Stimulated activated memory B cell treated with anti-CD40 and anti-IgM and Interleukin-4, amounts not matched to agents 10 μg/mL and 1 μg/mL and 100 μg/mL, for 72 hours (primary cell): ENCODE measurements around the gene SYNDIG1.
A peak's percentile ranks its signal among the peaks of the same experiment; 100 is the strongest.

Source experiments
- ATAC-seq: fragments of 150-1000 bp; cut with Tn5 transposase; 2 replicates; pipeline ENCODE4 v1.10.0; 2021
- H3K27ac Mint-ChIP-seq: one replicate; pipeline ENCODE4 v1.8.0; 2022; ENCODE audit warnings: mild to moderate bottlenecking, mixed read lengths
- H3K27me3 Mint-ChIP-seq: one replicate; pipeline ENCODE4 v1.8.0; 2022; ENCODE audit warnings: mixed read lengths
- H3K36me3 Mint-ChIP-seq: one replicate; pipeline ENCODE4 v1.8.0; 2022; ENCODE audit warnings: mixed read lengths
- H3K4me1 Mint-ChIP-seq: one replicate; pipeline ENCODE4 v1.8.0; 2022; ENCODE audit warnings: mixed read lengths
- H3K4me3 Mint-ChIP-seq: one replicate; pipeline ENCODE4 v1.8.0; 2022; ENCODE audit warnings: mild to moderate bottlenecking, moderate library complexity, mixed read lengths
- H3K9me3 Mint-ChIP-seq: one replicate; pipeline ENCODE4 v1.8.0; 2022; ENCODE audit warnings: mixed read lengths

The SYNDIG1 gene

GRCh38 chr20:24675651-24676352 is 206.4 kb downstream of the SYNDIG1 start:
- Mint-ChIP-seq H3K4me3 (no peak overlapping the region), H3K4me1 (peaks cover 7% of the 10 kb centered on the region), H3K27ac (no peak overlapping the region), H3K9me3 (no peaks in the 10 kb centered on the region), H3K27me3 (no peaks in the 10 kb centered on the region), H3K36me3 (no peaks in the 10 kb centered on the region)
- ATAC-seq, result peak; percentile 18

GRCh38 chr20:24676353-24676977 is 207.0 kb downstream of the SYNDIG1 start:
- Mint-ChIP-seq H3K9me3 (no peaks in the 10 kb centered on the region), H3K27me3 (no peaks in the 10 kb centered on the region), H3K36me3 (no peaks in the 10 kb centered on the region), H3K4me1 (peaks cover 7% of the 10 kb centered on the region), H3K27ac (no peak overlapping the region), H3K4me3 (no peak overlapping the region)
- ATAC-seq, result no peak

DNA sequence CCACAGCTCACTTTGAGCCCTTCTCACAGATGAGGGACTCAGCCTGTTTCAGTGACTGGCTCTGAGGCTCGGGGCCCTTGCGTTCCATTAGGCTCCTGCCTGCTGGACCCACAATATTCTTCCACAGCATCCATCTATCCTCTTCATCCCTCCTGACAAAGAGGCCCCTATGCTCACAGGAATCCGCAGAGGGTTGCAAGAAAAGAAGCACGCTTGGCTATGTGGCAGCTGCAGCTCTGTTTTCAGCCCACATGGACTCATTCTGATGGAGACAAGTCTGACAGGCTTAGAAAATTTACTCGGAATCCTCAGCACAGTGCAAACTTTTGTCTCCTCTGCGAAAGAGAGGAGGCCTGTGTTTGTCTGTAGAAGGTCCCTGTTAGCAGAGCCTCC is 207.5 kb downstream of the SYNDIG1 start:
- Mint-ChIP-seq H3K9me3 (no peaks in the 10 kb centered on the region), H3K4me1 (peaks cover 7% of the 10 kb centered on the region), H3K36me3 (no peaks in the 10 kb centered on the region), H3K4me3 (no peak overlapping the region), H3K27me3 (no peaks in the 10 kb centered on the region), H3K27ac (no peak overlapping the region)
- no peak for ATAC-seq

- ATAC-seq, result no peak
- Mint-ChIP-seq H3K9me3 (no peaks in the 10 kb centered on the region), H3K27ac (no peak overlapping the region), H3K4me3 (no peak overlapping the region), H3K36me3 (no peaks in the 10 kb centered on the region), H3K4me1 (peaks cover 2% of the 10 kb centered on the region), H3K27me3 (no peaks in the 10 kb centered on the region)
These were observed 208.3 kb downstream of the SYNDIG1 start for GRCh38 chr20:24677626-24678315.

DNA sequence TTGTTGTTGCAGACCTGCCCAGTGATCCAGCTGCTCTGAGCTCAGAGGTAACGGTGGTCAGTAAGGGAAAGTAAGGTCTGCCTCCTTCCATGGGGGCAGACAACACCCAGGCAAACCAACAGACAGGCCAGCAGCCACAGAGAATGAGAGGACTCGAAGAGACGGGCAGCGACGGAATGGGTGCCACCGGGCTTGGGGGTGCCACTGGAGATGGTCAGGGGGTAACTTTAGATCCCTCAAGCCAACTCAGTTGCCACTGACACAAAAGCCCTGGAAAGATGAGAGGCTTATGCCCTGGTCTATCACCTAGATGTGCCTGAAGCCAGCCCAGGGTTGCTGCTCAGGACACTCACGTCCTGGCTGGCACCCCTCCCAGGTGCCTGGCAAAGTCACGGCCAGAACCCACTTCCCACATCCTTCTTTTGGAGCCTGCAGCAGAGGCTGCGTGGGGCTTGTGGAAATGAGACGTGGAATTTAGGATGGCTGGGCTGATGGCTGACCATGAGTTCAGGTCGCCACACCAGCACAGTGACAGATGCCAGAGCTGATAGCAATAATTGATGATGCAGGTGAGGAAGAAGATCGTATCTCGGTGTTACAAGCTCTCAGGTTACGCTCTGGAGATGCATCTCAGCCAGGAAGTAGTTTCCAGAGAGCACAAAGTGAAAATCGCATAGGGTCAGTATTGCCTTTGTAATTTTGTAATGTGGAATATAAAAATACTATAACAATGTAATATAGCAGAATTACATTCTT is 209.1 kb downstream of the SYNDIG1 start:
- no peaks in the 10 kb centered on the region for H3K9me3 Mint-ChIP-seq
- H3K27ac Mint-ChIP-seq, result no peak overlapping the region
- no peak for ATAC-seq
- no peaks in the 10 kb centered on the region for H3K27me3 Mint-ChIP-seq
- H3K4me1 Mint-ChIP-seq, result no peaks in the 10 kb centered on the region
- H3K4me3 Mint-ChIP-seq, result no peak overlapping the region
- no peaks in the 10 kb centered on the region for H3K36me3 Mint-ChIP-seq

DNA sequence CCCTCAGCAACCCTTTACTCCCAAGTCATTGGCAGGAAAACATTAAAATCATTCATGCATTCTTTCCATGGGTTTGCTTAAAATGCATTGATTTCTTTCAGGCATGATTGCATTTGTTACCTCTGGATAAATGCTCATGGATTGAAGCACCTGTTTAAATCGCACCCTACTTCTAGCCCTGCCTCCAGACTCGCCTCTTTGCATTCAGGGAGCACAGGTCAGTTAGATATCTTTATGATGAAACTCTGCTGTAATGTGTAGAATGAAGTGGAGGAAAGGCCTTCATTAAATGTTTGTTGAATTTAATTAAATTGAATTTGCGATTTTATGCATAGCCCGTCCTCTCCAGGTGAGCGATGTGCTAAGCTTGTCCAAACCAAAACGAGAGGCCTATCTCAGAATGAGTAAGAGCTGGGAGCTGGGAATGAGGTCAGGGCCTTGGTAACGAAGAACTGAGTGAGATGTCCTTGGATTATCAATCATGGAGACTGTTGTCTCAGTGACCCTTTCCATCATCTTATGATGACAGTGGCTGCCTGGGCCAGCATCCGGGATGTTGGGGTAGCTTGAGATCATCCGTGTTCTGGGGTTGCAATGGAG is 210.1 kb downstream of the SYNDIG1 start:
- no peaks in the 10 kb centered on the region for H3K27me3 Mint-ChIP-seq
- H3K27ac Mint-ChIP-seq, result no peak overlapping the region

DNA sequence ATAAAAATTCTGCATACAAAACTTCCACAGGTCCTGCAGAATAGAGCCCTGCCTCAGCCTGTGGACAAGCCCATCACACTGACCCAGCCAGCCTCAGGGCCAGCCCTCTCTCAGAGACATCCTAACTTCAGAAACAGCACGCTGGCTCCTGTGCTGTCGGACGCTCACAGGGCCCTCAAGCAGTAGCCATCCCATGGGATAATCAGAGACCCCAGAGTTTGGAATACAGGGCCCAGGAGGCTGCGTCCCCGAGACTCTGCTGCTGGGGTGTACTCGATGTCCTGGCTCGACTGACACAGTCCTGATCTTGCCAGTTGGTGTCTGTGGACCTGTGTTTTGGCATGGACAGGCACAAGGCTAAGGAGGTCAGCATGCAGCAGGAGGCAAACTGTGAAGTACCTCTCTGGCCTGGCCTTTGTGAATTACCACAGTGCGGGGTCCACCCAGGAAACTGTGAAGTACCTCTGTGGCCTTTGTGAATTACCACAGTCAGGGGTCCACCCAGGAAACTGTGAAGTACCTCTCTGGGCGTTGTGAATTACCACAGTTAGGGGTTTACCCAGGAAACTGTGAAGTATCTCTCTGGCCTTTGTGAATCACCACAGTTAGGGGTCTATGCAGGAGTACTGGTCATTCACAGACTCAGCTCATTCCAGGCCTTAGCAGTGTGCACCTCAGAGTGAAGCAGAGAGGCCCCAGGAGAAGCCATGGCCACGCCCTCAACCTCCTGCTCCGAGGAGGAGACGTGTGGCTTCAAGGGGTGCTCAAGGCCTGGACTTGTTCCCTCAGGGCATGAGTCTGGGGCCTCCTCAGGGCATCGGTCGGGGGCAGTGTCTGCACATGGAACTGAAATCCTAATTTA is 212.4 kb downstream of the SYNDIG1 start:
- Mint-ChIP-seq H3K9me3 (no peaks in the 10 kb centered on the region), H3K4me1 (no peaks in the 10 kb centered on the region), H3K36me3 (no peaks in the 10 kb centered on the region), H3K27me3 (no peaks in the 10 kb centered on the region), H3K27ac (no peak overlapping the region), H3K4me3 (no peak overlapping the region)
- no peak for ATAC-seq

More for the DNA sequence above, 210.1 kb downstream of the SYNDIG1 start:
- Mint-ChIP-seq H3K4me3 (no peak overlapping the region), H3K9me3 (no peaks in the 10 kb centered on the region), H3K36me3 (no peaks in the 10 kb centered on the region), H3K4me1 (no peaks in the 10 kb centered on the region)
- no peak for ATAC-seq

DNA sequence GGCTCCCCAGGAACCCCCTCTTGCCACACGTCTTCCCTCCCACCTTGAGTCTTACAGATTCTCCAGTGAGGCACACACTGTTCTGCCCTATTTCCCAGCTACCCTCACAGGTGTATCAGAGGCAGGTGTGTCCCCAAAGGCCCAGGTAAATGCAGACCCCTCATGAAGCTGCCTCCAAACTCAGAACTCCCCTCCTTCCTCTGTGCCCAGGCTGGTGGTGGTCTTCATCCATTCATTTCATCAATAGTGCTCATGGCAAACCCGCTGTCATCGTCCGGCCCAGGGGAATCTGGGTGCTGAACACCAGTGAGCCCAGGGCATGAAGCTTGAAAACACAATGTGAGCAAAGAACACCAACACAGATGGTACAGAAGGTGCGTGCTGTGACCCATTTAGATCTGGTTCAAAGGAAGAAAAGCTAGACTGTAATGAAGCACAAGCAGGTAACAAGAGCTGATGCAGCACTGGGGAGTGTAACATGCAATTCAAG is 213.1 kb downstream of the SYNDIG1 start:
- H3K27ac Mint-ChIP-seq, result no peak overlapping the region
- no peaks in the 10 kb centered on the region for H3K27me3 Mint-ChIP-seq

GRCh38 chr20:24683676-24684075 is 214.2 kb downstream of the SYNDIG1 start:
- no peak overlapping the region for H3K4me3 Mint-ChIP-seq
- no peak overlapping the region for H3K27ac Mint-ChIP-seq
- H3K9me3 Mint-ChIP-seq, result peaks cover 4% of the 10 kb centered on the region
- H3K4me1 Mint-ChIP-seq, result no peaks in the 10 kb centered on the region
- no peaks in the 10 kb centered on the region for H3K27me3 Mint-ChIP-seq
- no peak for ATAC-seq
- H3K36me3 Mint-ChIP-seq, result no peaks in the 10 kb centered on the region

More for the DNA sequence above, 213.1 kb downstream of the SYNDIG1 start:
- no peak for ATAC-seq
- H3K36me3 Mint-ChIP-seq, result no peaks in the 10 kb centered on the region
- H3K9me3 Mint-ChIP-seq, result peaks cover under 1% of the 10 kb centered on the region
- no peaks in the 10 kb centered on the region for H3K4me1 Mint-ChIP-seq
- H3K4me3 Mint-ChIP-seq, result no peak overlapping the region

GRCh38 chr20:24684421-24684871 is 215.0 kb downstream of the SYNDIG1 start:
- Mint-ChIP-seq H3K4me1 (no peaks in the 10 kb centered on the region), H3K36me3 (no peaks in the 10 kb centered on the region), H3K4me3 (no peak overlapping the region), H3K27ac (no peak overlapping the region), H3K9me3 (peaks cover 4% of the 10 kb centered on the region), H3K27me3 (no peaks in the 10 kb centered on the region)
- ATAC-seq, result no peak

GRCh38 chr20:24684956-24685691 is 215.7 kb downstream of the SYNDIG1 start:
- ATAC-seq, result peak; percentile 17
- H3K27ac Mint-ChIP-seq, result no peak overlapping the region
- H3K36me3 Mint-ChIP-seq, result no peaks in the 10 kb centered on the region
- no peaks in the 10 kb centered on the region for H3K27me3 Mint-ChIP-seq
- H3K4me1 Mint-ChIP-seq, result no peaks in the 10 kb centered on the region
- peaks cover 8% of the 10 kb centered on the region for H3K9me3 Mint-ChIP-seq
- no peak overlapping the region for H3K4me3 Mint-ChIP-seq

DNA sequence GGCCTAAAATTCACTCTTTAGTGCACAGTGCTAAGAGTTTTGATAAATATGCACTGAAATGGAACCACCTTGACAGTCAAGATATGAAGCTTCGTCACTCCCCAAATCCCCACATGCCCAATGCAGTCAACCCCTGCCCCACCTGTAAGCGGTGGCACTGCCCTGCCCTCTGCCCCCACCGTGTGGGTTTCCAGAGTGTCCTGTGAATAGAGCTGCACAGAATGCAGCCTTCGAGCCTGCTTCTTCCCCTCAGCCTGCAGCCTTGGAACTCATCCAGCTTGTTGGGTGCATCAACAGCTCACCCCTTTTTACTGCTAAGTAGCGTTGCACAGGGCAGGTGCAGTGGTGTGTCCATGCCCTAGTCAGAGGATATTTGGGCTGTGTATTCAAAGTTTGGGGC is 216.3 kb downstream of the SYNDIG1 start:
- ATAC-seq, result no peak
- H3K4me3 Mint-ChIP-seq, result no peak overlapping the region
- H3K9me3 Mint-ChIP-seq, result peaks cover 8% of the 10 kb centered on the region
- H3K36me3 Mint-ChIP-seq, result no peaks in the 10 kb centered on the region
- H3K4me1 Mint-ChIP-seq, result no peaks in the 10 kb centered on the region
- no peak overlapping the region for H3K27ac Mint-ChIP-seq
- H3K27me3 Mint-ChIP-seq, result no peaks in the 10 kb centered on the region

- Mint-ChIP-seq H3K27ac (no peak overlapping the region), H3K9me3 (peaks cover 8% of the 10 kb centered on the region), H3K36me3 (no peaks in the 10 kb centered on the region), H3K4me3 (no peak overlapping the region), H3K4me1 (no peaks in the 10 kb centered on the region), H3K27me3 (no peaks in the 10 kb centered on the region)
- ATAC-seq, result no peak
These were observed 216.7 kb downstream of the SYNDIG1 start for GRCh38 chr20:24686156-24686555.
